Measurements from ENCODE around the gene KNL1. TPM values are rescaled to one million over a fixed set of nuclear protein-coding genes. Genes with fewer than 3 reads are reported as not detected.
A peak's percentile ranks its signal among the peaks of the same experiment; 100 is the strongest.

Gene KNL1
- total and polyA plus RNA-seq, 2 of the 8 experiments (the other 6 are each of a cell fraction or from before 2014, with no cell fraction given) = 4.4 to 22.5 TPM

- peaks cover 0 to 1% of the 10 kb centered on the region in 2 experiments for H4K20me1 ChIP-seq (replicated peaks in 1 of 2; ENCODE audit: control insufficient read depth in 1 of 2, insufficient read depth in 2 of 2, low read length in 2 of 2)
- peak overlapping the region; percentile 96; the same call in 1 of the 2 replicates for H3K27ac ChIP-seq (ENCODE audit: low read depth, low read length)
- peak overlapping the region; percentile 68 to 94 for H3K4me2 ChIP-seq (ENCODE audit: insufficient read depth in 1 of 2, low read depth in 2 of 2, low read length in 2 of 2)
- H3K23ac ChIP-seq (ENCODE audit: insufficient read length) = no peak overlapping the region
- ChIA-PET POLR2A (ENCODE audit: partially characterized antibody) (interaction anchor here (0.6 to 2.1 kb wide), 33 partner anchors 9 to 260 kb away, joined by 3 to 9 read pairs (median 3); partner anchors contain the start of genes CCDC32, CHAC1, GCHFR and KNL1), CTCF (ENCODE audit: partially characterized antibody) (interaction anchor here (0.8 to 2.1 kb wide), 8 partner anchors 8 to 198 kb away, joined by 3 to 11 read pairs (median 3); no protein-coding TSS in a partner anchor)
- H3K79me1 ChIP-seq (ENCODE audit: low read depth, low read length) = peaks cover 4% of the 10 kb centered on the region; the same call in 1 of the 2 replicates
- no peaks in the 10 kb centered on the region for H3K9me3 ChIP-seq (ENCODE audit: insufficient read depth in 2 of 2, low read depth in 1 of 2, low read length in 1 of 2)
- no peak overlapping the region for H3K18ac ChIP-seq (ENCODE audit: extremely low read depth, low read length)
- peak overlapping the region; percentile 92 for H2AFZ ChIP-seq (ENCODE audit: low read length)
- H4K91ac ChIP-seq (replicated peaks; ENCODE audit: insufficient read length, low read length) = no peak overlapping the region
- peak overlapping the region; percentile 71 for H4K5ac ChIP-seq (ENCODE audit: insufficient read length, low read depth, low read length)
- H2BK15ac ChIP-seq (ENCODE audit: low read length) = no peak overlapping the region
- no peak overlapping the region for H3K14ac ChIP-seq (ENCODE audit: insufficient read length)
- peak overlapping the region; percentile 91 for H2BK5ac ChIP-seq (ENCODE audit: low read depth, low read length)
- H3K4me1 ChIP-seq (replicated peaks in 1 of 4; ENCODE audit: control insufficient read depth in 3 of 4, insufficient read depth in 4 of 4, low read length in 3 of 4) = peaks cover 0 to 3% (median 1%) of the 10 kb centered on the region in 4 experiments; a peak in 1 of 7 replicates
- 0 out of 2 replicates have a peak overlapping the region, but pooled peaks have one; percentile 9 for H2BK12ac ChIP-seq (ENCODE audit: low read depth, low read length)
- H3K9ac ChIP-seq (replicated peaks in 1 of 4; ENCODE audit: extremely low read depth in 1 of 4, low read depth in 3 of 4, low read length in 3 of 4) = peak overlapping the region in 3 of 4 experiments; percentile 57 to 96 (median 96); a peak in 6 of 7 replicates
- H3K36me3 ChIP-seq (ENCODE audit: control insufficient read depth in 2 of 4, insufficient read depth in 4 of 4, low read length in 3 of 4) = peaks cover 0 to 5% (median 2%) of the 10 kb centered on the region in 4 experiments; a peak in 3 of 8 replicates
- H3K79me2 ChIP-seq (ENCODE audit: control insufficient read depth in 1 of 2, insufficient read depth in 2 of 2, low read length in 2 of 2) = peaks cover 0 to 16% of the 10 kb centered on the region in 2 experiments; a peak in 2 of 4 replicates
- no peak overlapping the region for H2BK20ac ChIP-seq (ENCODE audit: low read length)
- WGBS, 2 experiments (ENCODE audit: extremely low coverage in 1 of 2, insufficient coverage in 1 of 2, insufficient read length in 1 of 2, insufficient replicate concordance in 2 of 2, low coverage in 1 of 2, low lambda C conversion rate in 2 of 2, missing lambda C conversion rate in 1 of 2) = 44% methylated on average over 31 of the region's 31 CpGs; no CpG with 5 or more reads in 1 of the 2 experiments
- TF ChIP-seq USF2 (IDR thresholded peaks at IDR 0.05; ENCODE audit: low read length) = no peak
- TF ChIP-seq TCF12 (IDR thresholded peaks at IDR 0.05; ENCODE audit: low read depth, low read length) = 0 out of 2 replicates have a peak, but pooled peaks have one; percentile 0
- peak; percentile 41 for TF ChIP-seq KDM4A (IDR thresholded peaks at IDR 0.05; ENCODE audit: low read depth, low read length, severe bottlenecking)
- TF ChIP-seq BACH1 (IDR thresholded peaks at IDR 0.05; ENCODE audit: low read length) = no peak
- peak; percentile 11; the same call in 1 of the 2 replicates for TF ChIP-seq YY1 (IDR thresholded peaks at IDR 0.05; ENCODE audit: low read depth, low read length)
- no peak for TF ChIP-seq KDM1A (IDR thresholded peaks at IDR 0.05; ENCODE audit: borderline replicate concordance, low read length)
- TF ChIP-seq SAP30 (IDR thresholded peaks at IDR 0.05; ENCODE audit: insufficient read depth, insufficient replicate concordance, low read length) = peak; percentile 72
- H3K27me3 ChIP-seq (replicated peaks in 1 of 4; ENCODE audit: control insufficient read depth in 3 of 4, extremely low read depth in 1 of 4, insufficient read depth in 3 of 4, low read length in 3 of 4) = no peaks in the 10 kb centered on the region
- peak overlapping the region; percentile 86; the same call in 1 of the 2 replicates for H2AK5ac ChIP-seq (ENCODE audit: low read depth, low read length)
- peaks cover 5% of the 10 kb centered on the region for H3K23me2 ChIP-seq (ENCODE audit: low read depth, low read length)
- no peak overlapping the region; the same call in none of the 2 replicates for H4K8ac ChIP-seq (ENCODE audit: extremely low read depth, insufficient read depth, low read length)
- no peak overlapping the region for H3K56ac ChIP-seq (replicated peaks; ENCODE audit: insufficient read length, low read depth, low read length)
- peak overlapping the region; percentile 57 to 96 (median 86) for H3K4me3 ChIP-seq (ENCODE audit: extremely low read depth in 1 of 4, insufficient read depth in 2 of 4, low read depth in 3 of 4, low read length in 4 of 4)
- H3K4ac ChIP-seq (replicated peaks; ENCODE audit: insufficient read length, low read depth, low read length) = no peak overlapping the region
- no peak for FAIRE-seq
- no peak for DNase-seq (ENCODE audit: low read depth in 1 of 2, low spot score in 2 of 2)
- no peak overlapping the region for H2BK120ac ChIP-seq (replicated peaks; ENCODE audit: low read depth, low read length)
Observed at GRCh38 chr15:40693904-40694687, 100.0 kb downstream of the KNL1 start.

Measured in H1 (cell line).